GM21360 (cell line): ENCODE results near the gene BMP5.

ENCODE experiments used
- ATAC-seq: cut with Tn5 transposase; IDR thresholded peaks from one replicate; pipeline ENCODE4 v1.9.1; 2021; ENCODE audit warnings: mild to moderate bottlenecking, moderate library complexity; ENCODE audit not compliant: unreplicated experiment

BMP5 gene

DNA sequence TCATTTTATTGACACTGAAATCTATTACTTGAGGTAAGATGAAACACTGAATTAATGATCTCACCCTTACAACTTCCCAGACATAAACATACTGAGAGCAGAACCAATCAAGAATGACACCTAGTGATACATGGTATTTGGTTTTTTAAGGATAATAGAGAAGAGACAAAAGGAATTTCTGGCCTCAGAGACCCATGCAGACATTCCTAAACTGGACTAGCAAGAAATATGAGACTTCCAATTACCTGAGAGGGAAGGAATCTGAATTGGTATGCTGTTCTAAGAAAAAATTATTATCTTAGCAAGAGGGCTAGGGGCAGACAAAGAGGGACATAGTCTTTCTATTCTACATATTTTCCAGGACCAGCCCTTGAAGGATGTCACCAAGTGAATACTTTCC, 141.1 kb downstream of the BMP5 start:
- ATAC-seq: no peak

DNA sequence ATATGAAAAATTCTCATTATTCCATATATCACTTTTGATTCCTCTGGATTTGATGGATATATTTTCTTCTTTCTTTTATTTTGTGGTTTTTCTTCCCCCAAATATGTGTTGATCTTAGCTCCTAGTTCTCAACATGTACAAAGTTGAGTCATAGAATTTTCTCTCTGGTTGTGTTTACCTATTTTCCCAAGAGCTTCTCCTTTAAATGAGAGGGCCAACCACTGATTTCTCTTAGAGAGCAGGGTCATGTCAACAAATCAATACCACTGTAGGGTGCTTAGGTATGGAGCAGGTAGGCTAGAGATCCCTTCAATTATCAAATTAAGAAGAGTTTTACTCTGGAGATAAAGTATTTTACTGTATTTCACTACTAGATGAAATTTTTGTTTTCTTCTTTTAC, 145.7 kb downstream of the BMP5 start:
- no peak for ATAC-seq

DNA sequence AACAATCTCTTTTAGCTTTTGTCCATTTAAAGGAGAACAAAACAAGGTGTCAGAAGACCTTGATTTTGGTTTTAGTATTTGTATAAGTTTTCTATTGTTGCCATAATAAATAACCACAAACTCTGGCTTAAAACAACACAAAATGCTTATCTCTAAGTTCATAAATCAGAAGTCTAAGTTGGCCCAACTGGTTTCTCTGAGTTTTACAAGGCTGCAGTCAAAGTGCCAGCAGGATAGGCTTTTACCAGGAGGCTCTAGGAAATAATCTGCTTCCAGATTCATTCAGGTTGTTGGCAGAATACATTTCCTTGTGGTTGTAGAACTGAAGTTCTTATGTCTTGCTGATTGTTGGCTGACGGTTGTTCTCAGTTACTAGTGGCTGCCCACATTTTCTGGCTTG, 149.2 kb downstream of the BMP5 start:
- ATAC-seq: no peak

DNA sequence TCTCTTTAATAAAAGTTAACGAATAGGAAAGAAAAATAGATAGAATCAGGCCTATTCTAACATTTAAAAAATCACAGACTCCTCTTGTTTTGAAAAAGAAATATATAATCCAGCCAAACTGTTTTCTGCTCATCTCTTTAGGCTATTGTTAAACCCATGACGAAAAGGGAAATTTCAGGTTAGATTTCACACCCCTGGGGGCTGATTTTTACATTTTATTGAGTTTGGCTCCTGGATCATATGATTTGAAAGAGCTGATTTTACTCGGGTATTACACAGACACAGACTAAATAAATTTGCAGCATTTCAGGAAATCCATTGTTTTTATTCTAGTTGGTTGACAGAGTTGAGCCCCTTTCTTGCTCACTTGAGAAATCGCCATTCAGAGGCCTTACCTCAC, 160.6 kb downstream of the BMP5 start:
- ATAC-seq: no peak

DNA sequence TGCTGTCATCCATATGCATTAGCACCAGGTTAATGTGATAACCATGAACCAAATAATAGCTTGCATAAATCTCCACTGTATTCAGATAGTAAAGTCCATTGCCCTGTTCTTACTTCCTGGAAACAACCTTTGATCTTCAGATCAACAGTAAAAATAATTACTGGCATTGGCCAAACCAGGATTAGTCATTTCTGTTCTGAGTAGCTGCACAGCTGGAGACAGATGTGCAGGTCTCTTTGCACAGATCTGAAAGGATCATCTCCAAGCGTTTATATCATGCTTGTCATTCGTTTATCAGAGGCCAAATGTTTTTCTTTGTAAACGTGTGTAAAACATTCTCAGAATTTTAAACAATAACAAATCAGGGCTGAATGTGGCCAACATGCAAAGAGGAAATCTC, 162.0 kb downstream of the BMP5 start:
- ATAC-seq: no peak

DNA sequence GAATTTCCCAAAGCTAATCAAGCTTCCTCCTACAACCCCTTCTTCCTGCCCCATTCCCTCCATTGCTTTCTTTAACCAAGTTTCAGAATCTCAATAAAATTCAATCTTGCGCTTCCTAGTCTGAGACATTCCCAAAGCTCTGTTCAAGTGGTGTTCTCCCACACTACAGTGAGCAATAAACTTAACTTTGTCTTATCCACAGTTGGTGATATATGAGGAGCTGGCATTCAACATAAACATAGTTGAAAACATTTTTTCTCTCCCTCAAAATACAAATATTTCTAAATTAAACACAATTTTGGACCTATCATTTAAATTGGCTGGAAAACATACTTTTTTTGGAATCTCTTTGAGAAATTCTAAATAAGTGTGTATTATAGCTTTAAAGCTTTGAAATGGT, 166.7 kb downstream of the BMP5 start:
- ATAC-seq: no peak

DNA sequence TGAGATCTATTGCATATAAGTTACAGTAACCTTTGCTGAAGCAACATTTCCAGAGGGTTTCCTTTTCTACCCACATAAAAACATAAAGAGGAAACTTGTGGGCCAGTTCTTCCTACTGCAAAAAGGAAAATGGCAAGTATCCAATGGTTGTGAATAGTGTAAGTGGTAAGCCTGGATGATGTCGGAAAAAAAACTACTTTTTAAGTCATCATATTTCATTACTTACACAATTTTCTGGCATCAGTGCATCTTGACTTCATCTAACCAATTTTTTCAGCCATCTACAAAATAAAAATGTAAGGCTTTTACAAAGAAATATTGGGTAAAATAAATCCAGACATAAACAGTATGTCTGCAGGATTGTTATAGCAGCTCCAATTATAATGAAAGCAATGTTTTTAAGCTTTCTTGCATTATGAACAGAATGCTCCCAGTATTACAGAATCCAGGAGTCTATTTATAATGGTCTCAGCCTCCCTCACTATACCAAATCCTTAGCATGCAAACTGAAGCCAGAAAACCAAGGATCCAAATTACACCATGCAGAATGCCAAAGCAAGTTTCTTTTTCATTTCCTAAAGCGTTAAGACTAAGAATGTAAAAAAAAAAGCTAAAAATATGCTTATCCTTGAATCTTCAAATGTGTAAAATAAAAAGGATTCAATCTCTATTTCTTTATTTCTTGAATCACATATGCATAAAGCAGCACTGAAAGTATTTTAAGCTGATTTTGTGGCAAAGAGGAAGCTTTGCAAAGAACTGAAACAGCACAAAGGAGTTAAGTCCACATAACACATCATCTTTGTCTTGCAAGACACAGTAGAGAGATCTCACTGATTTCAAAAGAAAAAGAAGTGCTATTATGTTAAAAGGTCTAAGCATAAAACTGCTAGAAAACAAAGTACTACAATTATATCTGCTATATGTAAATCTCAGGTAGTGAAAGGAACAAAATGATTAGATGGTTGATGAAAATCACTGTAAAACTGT, 169.6 kb downstream of the BMP5 start:
- ATAC-seq: no peak

DNA sequence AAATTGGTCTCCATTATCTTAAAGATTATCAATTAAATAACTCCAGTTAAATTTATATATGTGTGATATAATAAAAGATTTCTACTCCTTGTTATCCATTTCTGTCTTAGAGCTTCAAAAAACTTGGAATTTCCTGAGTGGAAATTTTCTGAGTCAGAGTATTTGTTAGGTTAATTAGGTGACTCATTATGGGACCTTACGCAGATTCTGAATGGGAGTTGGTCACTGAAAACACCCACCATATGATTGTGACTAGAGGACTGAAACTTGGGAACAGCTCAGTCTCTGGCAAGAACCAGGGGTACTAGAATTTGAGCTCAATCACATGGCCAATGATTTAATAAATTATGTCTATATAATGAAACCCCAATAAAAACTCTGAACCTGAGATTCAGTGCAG, 171.0 kb downstream of the BMP5 start:
- no peak for ATAC-seq
